ENCODE data around the gene GBF1.

GRCh38 chr10:102287991-102288390, 42.7 kb downstream of the GBF1 start:
- TF ChIP-seq CTCF (IDR thresholded peaks at IDR 0.05) (no peak), POLR2A (IDR thresholded peaks at IDR 0.05) (no peak)

All from right lobe of liver (tissue), 4 donors.